Measurements from ENCODE around the gene TINAG.

Gene TINAG

GRCh38 chr6:54427396-54427937 lies 119.2 kb downstream of the TINAG start:
- TF ChIP-seq ZNF274 (IDR thresholded peaks at IDR 0.05; ENCODE audit: low read depth, low read length) = no peak
- H3K4me3 ChIP-seq (ENCODE audit: low read length) = no peak overlapping the region

DNA sequence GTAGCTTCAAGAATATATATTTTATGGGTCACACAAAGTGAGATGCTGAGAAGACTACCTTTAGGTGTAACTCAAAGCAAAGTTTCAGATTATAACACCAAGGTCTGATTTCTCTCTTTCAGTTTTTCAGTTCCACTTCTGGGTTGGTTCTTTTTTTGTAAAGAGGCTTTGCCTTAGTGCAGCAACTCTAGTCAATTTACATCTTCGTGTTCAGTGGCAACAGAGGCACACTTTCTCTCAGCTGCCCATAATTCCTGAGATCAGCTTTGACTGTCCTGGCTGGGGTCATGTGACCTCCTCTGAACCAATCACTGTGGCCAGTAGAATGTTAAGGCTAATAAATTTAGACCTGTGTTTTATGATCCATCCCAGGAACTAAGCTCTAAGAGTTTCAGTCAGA lies 120.2 kb downstream of the TINAG start:
- no peak overlapping the region for H3K4me3 ChIP-seq (ENCODE audit: low read length)
- TF ChIP-seq ZNF274 (IDR thresholded peaks at IDR 0.05; ENCODE audit: low read depth, low read length) = no peak

DNA sequence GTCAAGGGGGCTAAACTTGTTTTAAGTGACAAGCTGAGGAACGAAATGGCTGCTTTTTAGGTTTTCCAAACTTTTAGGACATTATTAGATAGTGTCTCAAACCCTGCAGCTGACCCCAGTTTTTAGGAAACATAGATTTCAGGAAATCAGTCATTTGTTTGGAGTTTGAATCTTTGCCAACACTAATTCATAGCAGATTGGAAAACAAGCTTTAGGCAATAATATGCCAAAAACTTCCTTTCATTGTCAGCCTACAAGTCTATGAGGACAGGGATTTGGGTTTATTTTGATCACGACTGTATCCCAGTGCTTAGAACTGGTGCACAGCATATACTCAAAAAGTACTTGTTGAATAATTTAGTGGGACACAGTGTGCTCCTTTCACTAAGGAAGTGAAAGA lies 123.2 kb downstream of the TINAG start:
- H3K4me3 ChIP-seq (ENCODE audit: low read length) = no peak overlapping the region
- no peak for TF ChIP-seq ZNF274 (IDR thresholded peaks at IDR 0.05; ENCODE audit: low read depth, low read length)

Data from GM08714 (cell line).